SU-DHL-6 (cell line): ENCODE data around the gene AXIN2.

Experiments used
- H2AFZ ChIP-seq: fragments of 200-600 bp; sonication (generic); 2 replicates; pipeline ENCODE4 v1.6.1; 2014; ENCODE audit warnings: low read depth, mild to moderate bottlenecking, moderate library complexity, mixed read lengths, antibody characterized with exemption, low read length; ENCODE audit not compliant: severe bottlenecking
- H3F3A ChIP-seq: fragments of 200-600 bp; shearing (Covaris generic); 2 replicates; pipeline ENCODE4 v1.6.0; 2016; ENCODE audit warnings: antibody characterized with exemption, mild to moderate bottlenecking; ENCODE audit not compliant: insufficient read depth
- H3K27ac ChIP-seq: fragments of 200-600 bp; sonication (generic); 2 replicates; pipeline ENCODE4 v1.5.1; 2016; ENCODE audit warnings: low read depth, mild to moderate bottlenecking, low read length, moderate library complexity, mixed read lengths
- H3K27me3 ChIP-seq: fragments of 200-600 bp; sonication (generic), shearing (Covaris generic); 2 replicates; pipeline ENCODE4 v1.6.0; 2014; ENCODE audit warnings: mild to moderate bottlenecking, low read length
- H3K36me3 ChIP-seq: fragments of 200-600 bp; sonication (generic); 2 replicates; pipeline ENCODE4 v1.6.1; 2014; ENCODE audit warnings: mild to moderate bottlenecking, low read length, mixed read lengths
- H3K4me2 ChIP-seq: fragments of 300-600, 200-600 bp; shearing (Covaris generic), sonication (generic); 2 replicates; pipeline ENCODE4 v1.6.0; 2014; ENCODE audit warnings: low read length, low read depth, mild to moderate bottlenecking; ENCODE audit not compliant: poor library complexity, severe bottlenecking
- H3K4me3 ChIP-seq: fragments of 200-600 bp; sonication (generic); 2 replicates; pipeline ENCODE4 v1.5.1; 2014; ENCODE audit warnings: antibody characterized with exemption, low read length, mild to moderate bottlenecking, mixed read lengths; ENCODE audit not compliant: insufficient read depth, poor library complexity, severe bottlenecking
- H3K79me2 ChIP-seq: fragments of 200-600 bp; sonication (generic); 2 replicates; pipeline ENCODE4 v1.6.1; 2014; ENCODE audit warnings: mild to moderate bottlenecking, low read length, moderate library complexity; ENCODE audit not compliant: insufficient read depth
- H3K9ac ChIP-seq: fragments of 200-600 bp; sonication (generic); 2 replicates; pipeline ENCODE4 v1.7.0; 2014; ENCODE audit warnings: mild to moderate bottlenecking, low read length
- H3K9me2 ChIP-seq: fragments of 200-600 bp; sonication (generic); replicated peaks from 2 replicates; pipeline ENCODE4 v1.6.1; 2014; ENCODE audit warnings: low read length; ENCODE audit not compliant: insufficient read depth
- H3K9me3 ChIP-seq: fragments of 200-600 bp; sonication (generic); 2 replicates; pipeline ENCODE4 v1.6.1; 2014; ENCODE audit warnings: low read length, mixed read lengths; ENCODE audit not compliant: insufficient read depth
- H4K20me1 ChIP-seq: fragments of 200-600 bp; sonication (generic); 2 replicates; pipeline ENCODE4 v1.6.1; 2014; ENCODE audit warnings: low read depth, mild to moderate bottlenecking, antibody characterized with exemption, low read length, moderate library complexity, mixed read lengths
- CTCF ChIP-seq: fragments of 200-600 bp; sonication (generic); IDR thresholded peaks from one replicate; pipeline ENCODE4 v1.5.1; 2017; ENCODE audit warnings: antibody characterized with exemption, mild to moderate bottlenecking, low read length, moderate library complexity; ENCODE audit not compliant: insufficient read depth, poor library complexity, severe bottlenecking
- EZH2phosphoT487 ChIP-seq: fragments of 200-600 bp; sonication (generic), shearing (Covaris generic); conservative IDR thresholded peaks from 2 replicates; pipeline ENCODE4 v1.6.1; 2018; ENCODE audit warnings: mild to moderate bottlenecking, antibody characterized with exemption, low read length, moderate library complexity, mixed read lengths

AXIN2 gene

GRCh38 chr17:65542610-65543009 is 18.8 kb downstream of the AXIN2 start:
- Histone ChIP-seq H3K27ac (no peak overlapping the region), H3K9ac (no peak overlapping the region), H2AFZ (no peak overlapping the region), H3K9me2 (no peaks in the 10 kb centered on the region), H3K27me3 (no peaks in the 10 kb centered on the region), H3K79me2 (no peaks in the 10 kb centered on the region), H3F3A (no peaks in the 10 kb centered on the region), H3K4me2 (no peak overlapping the region), H3K9me3 (no peaks in the 10 kb centered on the region), H3K36me3 (no peaks in the 10 kb centered on the region), H4K20me1 (no peaks in the 10 kb centered on the region), H3K4me3 (no peak overlapping the region)
- TF ChIP-seq EZH2phosphoT487 (no peak), CTCF (no peak)

GRCh38 chr17:65542067-65542466 is 19.4 kb downstream of the AXIN2 start:
- H3K27ac ChIP-seq: no peak overlapping the region
- H3K9me2 ChIP-seq: no peaks in the 10 kb centered on the region
- H3F3A ChIP-seq: no peaks in the 10 kb centered on the region
- H3K9ac ChIP-seq: no peak overlapping the region
- H3K27me3 ChIP-seq: no peaks in the 10 kb centered on the region
- no peak overlapping the region for H2AFZ ChIP-seq
- H3K9me3 ChIP-seq: no peaks in the 10 kb centered on the region
- H4K20me1 ChIP-seq: no peaks in the 10 kb centered on the region
- H3K36me3 ChIP-seq: no peaks in the 10 kb centered on the region
- H3K79me2 ChIP-seq: no peaks in the 10 kb centered on the region
- TF ChIP-seq EZH2phosphoT487 (no peak), CTCF (no peak)
- H3K4me3 ChIP-seq: no peak overlapping the region
- H3K4me2 ChIP-seq: no peak overlapping the region

- H3K4me3 ChIP-seq: no peak overlapping the region
Observed at GRCh38 chr17:65541453-65541852, 20.0 kb downstream of the AXIN2 start.

More at GRCh38 chr17:65541453-65541852, 20.0 kb downstream of the AXIN2 start:
- Histone ChIP-seq H3F3A (no peaks in the 10 kb centered on the region), H2AFZ (no peak overlapping the region), H3K36me3 (no peaks in the 10 kb centered on the region), H3K27ac (no peak overlapping the region), H3K9me3 (no peaks in the 10 kb centered on the region), H3K9ac (no peak overlapping the region), H3K9me2 (no peaks in the 10 kb centered on the region), H3K79me2 (no peaks in the 10 kb centered on the region), H4K20me1 (no peaks in the 10 kb centered on the region), H3K4me2 (no peak overlapping the region), H3K27me3 (no peaks in the 10 kb centered on the region)
- no peak for TF ChIP-seq CTCF
- no peak for TF ChIP-seq EZH2phosphoT487
